Gastrocnemius medialis (tissue), 4 donors: ENCODE data around the gene HK3.

Experiments used
- CTCF ChIP-seq, 5 experiments: fragments of 450-650 bp in 3 of 5; fragments of 200-600 bp in 2 of 5; sonication (generic) in 2 of 5; IDR thresholded peaks in 4 of 5; conservative IDR thresholded peaks in 1 of 5; 1 replicate in 4 of 5; 2 replicates in 1 of 5; pipeline ENCODE4 v1.5.1; 2016 to 2019; ENCODE audit warnings: antibody characterized with exemption in 5 of 5, mild to moderate bottlenecking in 3 of 5, moderate library complexity in 3 of 5
- POLR2A ChIP-seq, 2 donors: fragments of 450-650 bp; IDR thresholded peaks; one replicate each; pipeline ENCODE4 v1.6.1; 2017; ENCODE audit warnings: antibody characterized with exemption in 2 of 2, mild to moderate bottlenecking in 2 of 2, moderate library complexity in 2 of 2

- TF ChIP-seq CTCF (IDR thresholded peaks at IDR 0.05 in 4 of 5, conservative IDR thresholded peaks at IDR 0.05 in 1 of 5): no peak
- TF ChIP-seq POLR2A (IDR thresholded peaks at IDR 0.05): no peak
Measured at GRCh38 chr5:176902102-176902814, 3.1 kb upstream of the HK3 start.
